Measurements from ENCODE around the gene LGR5. TPM values are rescaled to one million over a fixed set of nuclear protein-coding genes. Genes with fewer than 3 reads are reported as not detected.
A peak's percentile ranks its signal among the peaks of the same experiment; 100 is the strongest.

Gene LGR5
- total RNA-seq, 1 experiment from 2014 or later: 28.4 TPM

DNA sequence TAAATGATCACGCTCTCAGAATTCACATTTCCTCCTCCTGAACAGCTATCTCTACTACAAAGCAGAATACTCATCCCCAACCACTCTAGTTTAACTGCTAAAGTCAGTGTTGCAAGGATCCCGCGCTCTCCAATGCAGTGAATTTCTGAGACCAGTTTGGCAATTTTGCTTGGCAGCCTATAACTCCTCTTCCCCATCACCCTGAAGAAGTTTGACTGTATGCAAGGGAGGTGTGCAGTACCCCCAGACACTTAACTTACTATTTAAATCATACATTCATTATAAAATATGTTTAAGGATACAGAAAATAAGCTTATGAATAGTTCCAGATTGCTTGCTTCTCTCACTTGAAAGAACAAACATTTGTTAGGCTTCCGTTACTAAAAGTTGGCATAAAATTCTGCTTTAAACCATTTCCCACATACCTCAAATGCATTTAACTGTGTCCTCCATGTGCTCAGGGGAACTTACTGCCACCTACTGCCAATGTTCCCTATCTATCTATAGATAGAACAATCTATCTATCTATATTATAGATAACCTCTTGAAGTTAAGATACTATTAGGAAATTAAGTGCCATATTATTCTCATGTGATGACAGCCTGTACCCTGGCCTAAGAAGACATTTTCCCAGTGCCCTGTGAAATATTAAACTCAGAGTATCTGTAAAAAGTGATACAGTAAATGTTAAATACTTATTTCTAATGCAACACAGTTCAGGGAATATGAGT lies 2.4 kb downstream of the LGR5 start:
- no TSS peak for BruUV-seq (replicated peaks)
- Histone ChIP-seq H3K4me1 (peaks cover 3% of the 10 kb centered on the region; the same call in 1 of the 2 replicates), H3K36me3 (ENCODE audit: control insufficient read depth, insufficient read depth, low read length) (no peaks in the 10 kb centered on the region), H3K9me3 (no peaks in the 10 kb centered on the region; the same call in 1 of the 2 replicates), H3K4me3 (ENCODE audit: low read depth, low read length) (peak overlapping the region; percentile 11; the same call in 1 of the 2 replicates), H3K27me3 (replicated peaks; ENCODE audit: control insufficient read depth, insufficient read depth, low read length) (no peaks in the 10 kb centered on the region)
- peaks cover 24% of the 10 kb centered on the region for H3K4me1 Mint-ChIP-seq (ENCODE audit: low read depth, unreplicated experiment)
- H3K27ac Mint-ChIP-seq (ENCODE audit: unreplicated experiment): peak overlapping the region; percentile 40
- H3K36me3 Mint-ChIP-seq (ENCODE audit: insufficient read depth, unreplicated experiment): peaks cover 23% of the 10 kb centered on the region
- H3K27me3 Mint-ChIP-seq (ENCODE audit: insufficient read depth, unreplicated experiment): no peaks in the 10 kb centered on the region
- CTCF ChIA-PET: interaction anchor here (2.2 kb wide), 1 partner anchor 110 kb away, joined by 5 read pairs; no protein-coding TSS in a partner anchor
- peak overlapping the region; percentile 82 for H3K4me3 Mint-ChIP-seq (ENCODE audit: unreplicated experiment)
- intact Hi-C loops (cut with micrococcal nuclease; ENCODE audit: unreplicated experiment): loop anchor here (1.0 to 5.0 kb wide), 3 partner anchors 19 to 95 kb away; no protein-coding TSS in a partner anchor
- peaks cover 7% of the 10 kb centered on the region for H3K9me3 Mint-ChIP-seq (ENCODE audit: unreplicated experiment)
- DNase-seq: no peak
- peak in 1 of 2 experiments; percentile 1 for TF ChIP-seq CTCF (IDR thresholded peaks at IDR 0.05; ENCODE audit: insufficient read depth in 1 of 2, low read depth in 1 of 2, low read length in 1 of 2, severe bottlenecking in 1 of 2, unreplicated experiment in 1 of 2)
- POLR2A ChIA-PET: no interaction called here

GRCh38 chr12:71442567-71442931 lies 3.0 kb downstream of the LGR5 start:
- POLR2A ChIA-PET: no interaction called here
- H3K27me3 ChIP-seq (replicated peaks; ENCODE audit: control insufficient read depth, insufficient read depth, low read length): no peaks in the 10 kb centered on the region
- intact Hi-C loops (cut with micrococcal nuclease; ENCODE audit: unreplicated experiment): loop anchor here (5.0 kb wide), 1 partner anchor 95 kb away; no protein-coding TSS in a partner anchor
- peaks cover 2% of the 10 kb centered on the region for H3K9me3 Mint-ChIP-seq (ENCODE audit: unreplicated experiment)
- H3K9me3 ChIP-seq: no peaks in the 10 kb centered on the region; the same call in 1 of the 2 replicates
- peaks cover 3% of the 10 kb centered on the region; the same call in 1 of the 2 replicates for H3K4me1 ChIP-seq
- peaks cover 24% of the 10 kb centered on the region for H3K4me1 Mint-ChIP-seq (ENCODE audit: low read depth, unreplicated experiment)
- peaks cover 23% of the 10 kb centered on the region for H3K36me3 Mint-ChIP-seq (ENCODE audit: insufficient read depth, unreplicated experiment)
- no peak overlapping the region for H3K27ac Mint-ChIP-seq (ENCODE audit: unreplicated experiment)
- CTCF ChIA-PET: no interaction called here
- TF ChIP-seq CTCF (IDR thresholded peaks at IDR 0.05; ENCODE audit: insufficient read depth in 1 of 2, low read depth in 1 of 2, low read length in 1 of 2, severe bottlenecking in 1 of 2, unreplicated experiment in 1 of 2): no peak
- BruUV-seq (replicated peaks): no TSS peak
- no peaks in the 10 kb centered on the region for H3K36me3 ChIP-seq (ENCODE audit: control insufficient read depth, insufficient read depth, low read length)
- no peak overlapping the region for H3K4me3 Mint-ChIP-seq (ENCODE audit: unreplicated experiment)
- no peak for DNase-seq
- H3K27me3 Mint-ChIP-seq (ENCODE audit: insufficient read depth, unreplicated experiment): no peaks in the 10 kb centered on the region
- no peak overlapping the region for H3K4me3 ChIP-seq (ENCODE audit: low read depth, low read length)

DNA sequence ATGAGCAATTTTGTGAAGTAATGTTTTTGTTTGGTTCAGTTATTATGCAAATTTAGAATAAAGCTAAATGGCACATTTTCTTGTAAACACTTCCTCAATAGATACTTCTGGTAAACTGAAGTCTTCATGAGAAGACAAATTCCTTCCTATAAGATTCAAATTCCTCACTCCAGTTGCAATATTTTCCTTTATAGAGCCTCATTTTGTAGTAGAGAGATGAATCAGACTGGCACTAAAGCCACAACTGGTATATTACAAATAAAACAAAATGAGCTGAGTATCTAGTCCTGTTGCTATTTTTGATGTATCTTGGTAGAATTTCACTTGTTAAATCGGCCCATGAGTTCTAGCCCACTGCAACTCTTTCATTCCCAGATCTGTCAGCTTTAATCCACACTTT lies 5.5 kb downstream of the LGR5 start:
- CTCF ChIA-PET: no interaction called here
- BruUV-seq (replicated peaks): no TSS peak
- Histone ChIP-seq H3K4me3 (ENCODE audit: low read depth, low read length) (no peak overlapping the region), H3K36me3 (ENCODE audit: control insufficient read depth, insufficient read depth, low read length) (no peaks in the 10 kb centered on the region), H3K9me3 (no peaks in the 10 kb centered on the region), H3K27me3 (replicated peaks; ENCODE audit: control insufficient read depth, insufficient read depth, low read length) (no peaks in the 10 kb centered on the region), H3K4me1 (peaks cover 3% of the 10 kb centered on the region; the same call in 1 of the 2 replicates)
- no peak for DNase-seq
- POLR2A ChIA-PET: no interaction called here
- intact Hi-C loops (cut with micrococcal nuclease; ENCODE audit: unreplicated experiment): no loop called here
- Mint-ChIP-seq H3K27ac (ENCODE audit: unreplicated experiment) (no peak overlapping the region), H3K4me1 (ENCODE audit: low read depth, unreplicated experiment) (peaks cover 13% of the 10 kb centered on the region), H3K27me3 (ENCODE audit: insufficient read depth, unreplicated experiment) (no peaks in the 10 kb centered on the region), H3K9me3 (ENCODE audit: unreplicated experiment) (no peaks in the 10 kb centered on the region), H3K4me3 (ENCODE audit: unreplicated experiment) (no peak overlapping the region), H3K36me3 (ENCODE audit: insufficient read depth, unreplicated experiment) (peaks cover 16% of the 10 kb centered on the region)
- TF ChIP-seq CTCF (IDR thresholded peaks at IDR 0.05; ENCODE audit: insufficient read depth in 1 of 2, low read depth in 1 of 2, low read length in 1 of 2, severe bottlenecking in 1 of 2, unreplicated experiment in 1 of 2): no peak
